K562 (cell line): Measurements from ENCODE around the gene MMUT. TPM values are rescaled to one million over a fixed set of nuclear protein-coding genes. Genes with fewer than 3 reads are reported as not detected.

Experiments used
- ATAC-seq: fragments of 200-7000 bp; cut with Tn5 transposase; 3 replicates; pipeline ENCODE4 v1.9.1; 2020; ENCODE audit warnings: moderate library complexity
- BruUV-seq: library from RNA; stranded (reverse); fragments of 400-500 nt; replicated peaks from 2 replicates; lab custom pipeline; 2021; lab: Mats Ljungman, UMichigan
- CTCF ChIA-PET: fragments of 300-600 bp; formaldehyde crosslinking; extraction: SDS; loops from one replicate; lab custom pipeline; 2021; ENCODE audit warnings: low intra/inter-chr PET ratio; lab: Yijun Ruan, JAX
- POLR2A ChIA-PET: fragments of 300-600, 350-650 bp; sonication (Branson Sonifier 250); formaldehyde crosslinking; extraction: SDS; loops from one replicate; lab custom pipeline; 2021; ENCODE audit warnings: antibody characterized with exemption, inconsistent platforms; lab: Yijun Ruan, JAX
- DNase-seq, 4 experiments: peaks; one replicate each; pipeline versions ENCODE4 v3.0.0 to v3.0.0-alpha.2; 2011 to 2018; ENCODE audit warnings: low spot score in 3 of 4, mixed read lengths in 3 of 4; ENCODE audit errors: extremely low read depth in 1 of 4
- FAIRE-seq: peaks from 2 replicates; lab custom pipeline; 2011; peaks lifted over from hg19 to GRCh38; lab: Jason Lieb, UNC
- H2AFZ ChIP-seq: 2 replicates; pipeline ENCODE4 v1.6.0; 2011; ENCODE audit warnings: low read depth, low read length, control low read depth, inconsistent platforms
- H3K27ac ChIP-seq: fragments of 200-600 bp; 3 replicates; pipeline ENCODE4 v1.8.0; 2011; ENCODE audit warnings: low read depth, mild to moderate bottlenecking, control low read depth, inconsistent platforms, low read length, moderate library complexity, mixed read lengths; ENCODE audit errors: extremely low read depth
- H3K27me3 ChIP-seq, 2 experiments: fragments of 300-600 bp in 1 of 2; 2 replicates in 1 of 2; 3 replicates in 1 of 2; pipeline versions ENCODE4 v1.6.0 to v1.8.0; 2011; ENCODE audit warnings: inconsistent platforms in 2 of 2, low read length in 2 of 2, mild to moderate bottlenecking in 1 of 2, mixed read lengths in 1 of 2, moderate library complexity in 1 of 2; ENCODE audit not compliant: control insufficient read depth in 2 of 2, insufficient read depth in 2 of 2
- H3K36me3 ChIP-seq: fragments of 300-600 bp; 3 replicates; pipeline ENCODE4 v1.8.0; 2011; ENCODE audit warnings: mild to moderate bottlenecking, low read length, inconsistent platforms; ENCODE audit not compliant: control insufficient read depth, insufficient read depth
- H3K4me1 ChIP-seq, 2 experiments: fragments of 200-600 bp in 1 of 2; replicated peaks in 1 of 2; 2 replicates in 1 of 2; 3 replicates in 1 of 2; pipeline versions ENCODE4 v1.5.1 to v1.8.0; 2011; ENCODE audit warnings: inconsistent platforms in 2 of 2, low read length in 2 of 2, mild to moderate bottlenecking in 1 of 2, mixed read lengths in 1 of 2, moderate library complexity in 1 of 2; ENCODE audit not compliant: control insufficient read depth in 2 of 2, insufficient read depth in 2 of 2
- H3K4me2 ChIP-seq: 2 replicates; pipeline ENCODE4 v1.6.1; 2011; ENCODE audit warnings: low read length, control low read depth, inconsistent platforms, mixed read lengths; ENCODE audit not compliant: insufficient read depth
- H3K4me3 ChIP-seq: fragments of 200-600 bp; sonication (generic), shearing (Covaris generic); 2 replicates; pipeline ENCODE4 v1.5.1; 2016; ENCODE audit warnings: control low read depth, inconsistent platforms
- H3K79me2 ChIP-seq: fragments of 200-600 bp; 3 replicates; pipeline ENCODE4 v1.8.0; 2011; ENCODE audit warnings: low read length, inconsistent platforms; ENCODE audit not compliant: control insufficient read depth, insufficient read depth
- H3K9ac ChIP-seq, 2 experiments: 2 replicates each; pipeline versions ENCODE4 v1.6.0 to v1.6.1; 2011; ENCODE audit warnings: low read depth in 2 of 2, low read length in 2 of 2, control low read depth in 1 of 2, inconsistent platforms in 1 of 2, mild to moderate bottlenecking in 1 of 2, mixed read lengths in 1 of 2; ENCODE audit not compliant: insufficient read depth in 1 of 2
- H3K9me1 ChIP-seq: one replicate; pipeline ENCODE4 v1.6.0; 2011; ENCODE audit warnings: inconsistent platforms, mild to moderate bottlenecking, low read length, moderate library complexity; ENCODE audit not compliant: control insufficient read depth, insufficient read depth
- H3K9me3 ChIP-seq: replicated peaks from 2 replicates; pipeline ENCODE4 v1.5.1; 2011; ENCODE audit warnings: low read depth, low read length, inconsistent platforms; ENCODE audit not compliant: control insufficient read depth, insufficient read depth
- H4K20me1 ChIP-seq: replicated peaks from 2 replicates; pipeline ENCODE4 v1.6.1; 2011; ENCODE audit warnings: low read length, inconsistent platforms, mixed read lengths; ENCODE audit not compliant: control insufficient read depth, insufficient read depth
- FOXA3 ChIP-seq, 2 experiments: fragments of 450-650 bp in 1 of 2; sonication (generic) in 1 of 2; formaldehyde crosslinking; IDR thresholded peaks in 1 of 2; conservative IDR thresholded peaks in 1 of 2; 2 replicates each; pipeline versions ENCODE4 v1.4.0 to v1.8.0; 2020 to 2022; ENCODE audit warnings: mild to moderate bottlenecking in 2 of 2, missing genetic modification reagents in 1 of 2
- FOXK2 ChIP-seq, 2 experiments: fragments of 450-650 bp; IDR thresholded peaks in 1 of 2; conservative IDR thresholded peaks in 1 of 2; 2 replicates each; pipeline ENCODE4 v1.6.1; 2016; ENCODE audit warnings: low read depth in 2 of 2, mild to moderate bottlenecking in 1 of 2
- MYC ChIP-seq, 2 experiments: fragments of 250-450 bp in 1 of 2; sonication (Bioruptor Pico) in 1 of 2; IDR thresholded peaks; 2 replicates each; pipeline versions ENCODE4 v1.5.1 to v1.6.1; 2012 to 2021; ENCODE audit warnings: low read depth in 2 of 2, borderline replicate concordance in 1 of 2, improper control_type of control experiment in 1 of 2, low read length in 1 of 2, mild to moderate bottlenecking in 1 of 2, moderate library complexity in 1 of 2
- NELFE ChIP-seq: IDR thresholded peaks from 2 replicates; pipeline ENCODE4 v1.6.1; 2011; ENCODE audit warnings: mild to moderate bottlenecking; ENCODE audit not compliant: insufficient read depth, insufficient read length
- POLR3G ChIP-seq: IDR thresholded peaks from 2 replicates; pipeline ENCODE4 v1.6.1; 2011; ENCODE audit not compliant: insufficient read length, insufficient replicate concordance; ENCODE audit errors: extremely low read depth
- ZFP1 ChIP-seq: fragments of 450-650 bp; formaldehyde crosslinking; IDR thresholded peaks from 2 replicates; pipeline ENCODE4 v1.4.0; 2020; ENCODE audit warnings: mild to moderate bottlenecking, mixed read lengths
- ZMIZ1 ChIP-seq, 2 experiments: fragments of 150-350 bp in 1 of 2; IDR thresholded peaks; 2 replicates each; pipeline ENCODE4 v1.6.1; 2012 to 2016; ENCODE audit warnings: low read depth in 2 of 2, low read length in 2 of 2, mild to moderate bottlenecking in 1 of 2, moderate library complexity in 1 of 2
- ZNF134 ChIP-seq: fragments of 250-450 bp; sonication (Bioruptor Pico); conservative IDR thresholded peaks from 2 replicates; pipeline ENCODE4 v1.4.0; 2020
- ZNF592 ChIP-seq: fragments of 450-650 bp; IDR thresholded peaks from 2 replicates; pipeline ENCODE4 v1.6.1; 2017; ENCODE audit warnings: antibody characterized with exemption, mild to moderate bottlenecking
- WGBS: fragments of 100-300 bp; shearing (Covaris generic); methylation state at CpG from one replicate; pipeline ENCODE4 v1.1.6; 2016; ENCODE audit warnings: low coverage, mixed read lengths; ENCODE audit not compliant: insufficient coverage; ENCODE audit errors: missing lambda C conversion rate; 5-methylcytosine and 5-hydroxymethylcytosine counted together
- in situ Hi-C: fragments of 300-500 bp; cut with MboI; formaldehyde crosslinking; loops from 4 replicates; pipeline ENCODE4 v1.15.0; 2018; ENCODE audit warnings: inconsistent platforms, mixed read lengths
- intact Hi-C: fragments of 100-400 bp; cut with micrococcal nuclease; formaldehyde crosslinking; loops from 2 replicates; pipeline ENCODE4 v1.14.2; 2022
- polyA plus RNA-seq, 8 experiments: library from polyadenylated mRNA; depleted of rRNA in 4 of 8; stranded (reverse) in 5 of 8; unstranded in 3 of 8; fragments of >200 nt; fragmentation: Nextera tagmentation in 2 of 8; fragmentation: Illumina TruSeq in 1 of 8; extraction: Ambion mirVana in 2 of 8; extraction: Trizol in 1 of 8; gene quantifications; 2 replicates each; pipeline versions ENCODE4 v1.2.1 to v1.2.3, GENCODE V29; 2011 to 2014; ENCODE audit warnings: inconsistent platforms in 1 of 8, missing spikeins in 1 of 8
- total RNA-seq, 7 experiments: library from RNA; depleted of rRNA in 6 of 7; stranded (reverse); fragments of >200 nt in 6 of 7; fragmentation: Illumina TruSeq in 2 of 7; extraction: Trizol in 2 of 7; gene quantifications; 2 replicates each; pipeline versions ENCODE4 v1.2.1 to v1.2.3, GENCODE V29; 2011 to 2021; ENCODE audit warnings: low replicate concordance in 1 of 7

Gene MMUT
- total and polyA plus RNA-seq, 9 of the 15 experiments (the other 6 are each of a cell fraction or from before 2014, with no cell fraction given) = 7.1 to 26.4 (median 16.0) TPM

- no peaks in the 10 kb centered on the region for H4K20me1 ChIP-seq
- 46% methylated on average over 3 of the region's 3 CpGs for WGBS
- no peak overlapping the region for H3K4me3 ChIP-seq
- in situ Hi-C loops = no loop called here
- H3K79me2 ChIP-seq = no peaks in the 10 kb centered on the region
- intact Hi-C loops = no loop called here
- H3K36me3 ChIP-seq = peaks cover 9% of the 10 kb centered on the region; the same call in 2 of the 3 replicates
- DNase-seq (no peak), ATAC-seq (no peak), FAIRE-seq (no peak)
- no peak overlapping the region for H2AFZ ChIP-seq
- no peak overlapping the region for H3K4me2 ChIP-seq
- H3K27me3 ChIP-seq = no peaks in the 10 kb centered on the region
- H3K27ac ChIP-seq = no peak overlapping the region
- H3K4me1 ChIP-seq = no peaks in the 10 kb centered on the region
- H3K9me1 ChIP-seq = no peaks in the 10 kb centered on the region
- no TSS peak for BruUV-seq
- H3K9ac ChIP-seq = no peak overlapping the region
- ChIA-PET POLR2A (interaction anchor here (1.1 kb wide), 1 partner anchor 22 kb away, joined by 4 read pairs; no protein-coding TSS in a partner anchor), CTCF (interaction anchor here (0.9 kb wide), 1 partner anchor 109 kb away, joined by 4 read pairs; no protein-coding TSS in a partner anchor)
- no peaks in the 10 kb centered on the region for H3K9me3 ChIP-seq
- TF ChIP-seq ZFP1 (CRISPR knock-in tag) (no peak), POLR3G (no peak), FOXA3 (CRISPR knock-in tag; conservative IDR thresholded peaks at IDR 0.05 in 1 of 2, IDR thresholded peaks at IDR 0.05 in 1 of 2) (no peak), ZNF592 (no peak), MYC (IDR thresholded peaks at IDR 0.05; ENCODE audit: low read depth, low read length) (no peak), MYC (CRISPR knock-in tag; IDR thresholded peaks at IDR 0.05; ENCODE audit: borderline replicate concordance, low read depth) (no peak), NELFE (no peak), FOXK2 (conservative IDR thresholded peaks at IDR 0.05 in 1 of 2, IDR thresholded peaks at IDR 0.05 in 1 of 2; ENCODE audit: low read depth in 2 of 2) (no peak), ZMIZ1 (IDR thresholded peaks at IDR 0.05; ENCODE audit: low read depth in 2 of 2, low read length in 2 of 2) (no peak), ZNF134 (CRISPR knock-in tag) (no peak)
Measured at GRCh38 chr6:49497304-49497703, 34.3 kb upstream of the MMUT start.
